GM12878 (cell line): ENCODE results near the gene RB1. TPM values are rescaled to one million over a fixed set of nuclear protein-coding genes. Genes with fewer than 3 reads are reported as not detected.

Experiments
- ATAC-seq: fragments of 200-7000 bp; cut with Tn5 transposase; 3 replicates; pipeline ENCODE4 v1.9.1; 2020; ENCODE audit warnings: mild to moderate bottlenecking, moderate library complexity
- BruUV-seq: library from RNA; stranded (reverse); fragments of 400-500 nt; replicated peaks from 2 replicates; lab custom pipeline; 2021; lab: Mats Ljungman, UMichigan
- CTCF ChIA-PET: fragments of 300-600 bp; sonication (Branson Sonifier 250); formaldehyde crosslinking; extraction: SDS; loops from one replicate; lab custom pipeline; 2021; ENCODE audit warnings: inconsistent platforms; lab: Yijun Ruan, JAX
- POLR2A ChIA-PET: fragments of 350-600 bp; formaldehyde crosslinking; extraction: SDS; loops from one replicate; lab custom pipeline; 2021; ENCODE audit warnings: inconsistent platforms; lab: Charles Lee
- RAD21 ChIA-PET: fragments of 300-600 bp; sonication (Branson Sonifier 250); formaldehyde crosslinking; loops from one replicate; lab custom pipeline; 2023; ENCODE audit warnings: antibody characterized with exemption; ENCODE audit not compliant: unreplicated experiment; lab: Charles Lee
- SMC1A ChIA-PET: fragments of 300-600 bp; sonication (Branson Sonifier 250); formaldehyde crosslinking; loops from one replicate; lab custom pipeline; 2023; ENCODE audit not compliant: unreplicated experiment, uncharacterized antibody; lab: Charles Lee
- DNase-seq: peaks from one replicate; pipeline ENCODE4 v3.0.0-alpha.2; 2011; ENCODE audit warnings: low read depth, low spot score
- FAIRE-seq: peaks from 3 replicates; lab custom pipeline; 2011; peaks lifted over from hg19 to GRCh38; lab: Jason Lieb, UNC
- H2AFZ ChIP-seq: 2 replicates; pipeline ENCODE4 v1.6.0; 2011; ENCODE audit warnings: low read depth, low read length, control low read depth; ENCODE audit not compliant: control insufficient read depth
- H3K27ac ChIP-seq: 2 replicates; pipeline ENCODE4 v1.5.1; 2011; ENCODE audit warnings: control low read depth; ENCODE audit not compliant: control insufficient read depth, insufficient read depth
- H3K27me3 ChIP-seq, 2 experiments: replicated peaks in 1 of 2; 2 replicates each; pipeline versions ENCODE4 v1.6.0 to v1.6.1; 2011; ENCODE audit warnings: low read length in 1 of 2; ENCODE audit not compliant: control insufficient read depth in 2 of 2, insufficient read depth in 2 of 2
- H3K36me3 ChIP-seq, 2 experiments: 2 replicates each; pipeline ENCODE4 v1.5.1; 2011; ENCODE audit warnings: low read length in 1 of 2; ENCODE audit not compliant: control insufficient read depth in 2 of 2, insufficient read depth in 2 of 2
- H3K4me1 ChIP-seq: 2 replicates; pipeline ENCODE4 v1.6.1; 2011; ENCODE audit warnings: mild to moderate bottlenecking, low read length, moderate library complexity, mixed read lengths; ENCODE audit not compliant: control insufficient read depth, insufficient read depth
- H3K4me2 ChIP-seq: 2 replicates; pipeline ENCODE4 v1.6.0; 2011; ENCODE audit warnings: control low read depth; ENCODE audit not compliant: control insufficient read depth, insufficient read depth
- H3K4me3 ChIP-seq: fragments of 200-600 bp; sonication (generic); 2 replicates; pipeline ENCODE4 v1.5.1; 2016
- H3K79me2 ChIP-seq: 2 replicates; pipeline ENCODE4 v1.6.0; 2011; ENCODE audit warnings: low read length; ENCODE audit not compliant: control insufficient read depth, insufficient read depth
- H3K9ac ChIP-seq: 2 replicates; pipeline ENCODE4 v1.8.0; 2011; ENCODE audit warnings: low read length, control low read depth, mixed read lengths; ENCODE audit not compliant: control insufficient read depth, insufficient read depth
- H3K9me3 ChIP-seq: replicated peaks from 3 replicates; pipeline ENCODE4 v1.5.1; 2011; ENCODE audit warnings: mild to moderate bottlenecking, low read length; ENCODE audit not compliant: control insufficient read depth, insufficient read depth
- H4K20me1 ChIP-seq: 2 replicates; pipeline ENCODE4 v1.6.0; 2011; ENCODE audit not compliant: control insufficient read depth, insufficient read depth
- BHLHE40 ChIP-seq, 2 experiments: fragments of 450-650 bp in 1 of 2; IDR thresholded peaks; 2 replicates each; pipeline ENCODE4 v1.6.1; 2011 to 2017; ENCODE audit warnings: low read depth in 2 of 2, borderline replicate concordance in 1 of 2, improper control_type of control experiment in 1 of 2, low read length in 1 of 2, mild to moderate bottlenecking in 1 of 2
- CBX5 ChIP-seq: sonication (generic); IDR thresholded peaks from 2 replicates; pipeline ENCODE4 v1.6.1; 2016; ENCODE audit warnings: low read depth, moderate library complexity, mild to moderate bottlenecking, inconsistent platforms
- CREM ChIP-seq: IDR thresholded peaks from 2 replicates; pipeline ENCODE4 v1.6.1; 2014; ENCODE audit warnings: antibody characterized with exemption, low read depth
- EGR1 ChIP-seq, 2 experiments: IDR thresholded peaks; 1 replicate in 1 of 2; 2 replicates in 1 of 2; pipeline ENCODE4 v1.6.1; 2011 to 2012; ENCODE audit warnings: low read depth in 2 of 2, low read length in 2 of 2, borderline replicate concordance in 1 of 2, mild to moderate bottlenecking in 1 of 2, moderate library complexity in 1 of 2
- GABPA ChIP-seq: IDR thresholded peaks from 2 replicates; pipeline ENCODE4 v1.6.1; 2014; ENCODE audit warnings: antibody characterized with exemption, low read depth, mild to moderate bottlenecking, inconsistent platforms
- HDGF ChIP-seq: fragments of 450-650 bp; IDR thresholded peaks from 2 replicates; pipeline ENCODE4 v1.6.1; 2016; ENCODE audit warnings: antibody characterized with exemption
- MYB ChIP-seq: fragments of 150-350 bp; IDR thresholded peaks from 2 replicates; pipeline ENCODE4 v1.6.1; 2014; ENCODE audit warnings: mild to moderate bottlenecking, low read depth, low read length, borderline replicate concordance
- NFIC ChIP-seq: IDR thresholded peaks from 2 replicates; pipeline ENCODE4 v1.6.1; 2012; ENCODE audit warnings: low read depth, mild to moderate bottlenecking, inconsistent platforms, low read length, moderate library complexity
- RB1 ChIP-seq: fragments of 450-650 bp; formaldehyde crosslinking; IDR thresholded peaks from 2 replicates; pipeline ENCODE4 v1.6.1; 2017; ENCODE audit warnings: mild to moderate bottlenecking, borderline replicate concordance
- TAF1 ChIP-seq: IDR thresholded peaks from 2 replicates; pipeline ENCODE4 v1.6.1; 2011; ENCODE audit warnings: mild to moderate bottlenecking, low read depth, low read length, borderline replicate concordance
- TARDBP ChIP-seq: IDR thresholded peaks from 2 replicates; pipeline ENCODE4 v1.6.1; 2016; ENCODE audit warnings: borderline replicate concordance
- ZSCAN29 ChIP-seq: fragments of 450-650 bp; IDR thresholded peaks from 2 replicates; pipeline ENCODE4 v1.6.1; 2017; ENCODE audit warnings: mild to moderate bottlenecking, moderate library complexity
- WGBS: methylation state at CpG from one replicate; pipeline ENCODE4 v1.1.6; 2016; ENCODE audit warnings: low lambda C conversion rate; ENCODE audit not compliant: insufficient replicate concordance, insufficient coverage; ENCODE audit errors: missing lambda C conversion rate; 5-methylcytosine and 5-hydroxymethylcytosine counted together
- in situ Hi-C: fragments of 300-500 bp; cut with MboI; formaldehyde crosslinking; loops from 9 replicates; pipeline ENCODE4 v1.14.3; 2018; ENCODE audit warnings: mixed read lengths
- intact Hi-C: fragments of 100-400 bp; cut with micrococcal nuclease; formaldehyde crosslinking; loops from one replicate; pipeline ENCODE4 v1.14.2; 2022; ENCODE audit not compliant: unreplicated experiment
- polyA plus RNA-seq, 11 experiments: library from polyadenylated mRNA; depleted of rRNA in 4 of 11; unstranded in 6 of 11; stranded (reverse) in 5 of 11; fragments of >200 nt; fragmentation: Nextera tagmentation in 4 of 11; fragmentation: Illumina TruSeq in 1 of 11; extraction: Ambion mirVana in 4 of 11; extraction: Trizol in 1 of 11; gene quantifications; 1 replicate in 1 of 11; 2 replicates in 10 of 11; pipeline versions ENCODE4 v1.2.1 to v1.2.3, GENCODE V29; 2011 to 2016; ENCODE audit warnings: inconsistent platforms in 2 of 11, missing spikeins in 2 of 11, low read depth in 1 of 11
- total RNA-seq, 4 experiments: library from RNA; depleted of rRNA in 3 of 4; stranded (reverse); fragments of >200 nt in 3 of 4; fragmentation: Illumina TruSeq in 1 of 4; extraction: Trizol in 1 of 4; gene quantifications; 2 replicates each; pipeline versions ENCODE4 v1.2.1 to v1.2.3, GENCODE V29; 2013 to 2021
- TF ChIP-seq, protein P1 (sequence below): fragments of 450-650 bp; formaldehyde crosslinking; IDR thresholded peaks from 2 replicates; pipeline ENCODE4 v1.4.0; 2020; ENCODE audit warnings: mild to moderate bottlenecking, moderate library complexity
- TF ChIP-seq, protein P2 (sequence below): fragments of 450-650 bp; IDR thresholded peaks from 2 replicates; pipeline ENCODE4 v1.6.1; 2016; ENCODE audit warnings: mild to moderate bottlenecking
- TF ChIP-seq, protein P3 (sequence below), 3 experiments: IDR thresholded peaks in 2 of 3; conservative IDR thresholded peaks in 1 of 3; 2 replicates each; pipeline ENCODE4 v1.5.1; 2011; ENCODE audit warnings: low read depth in 3 of 3, low read length in 3 of 3, mild to moderate bottlenecking in 3 of 3, control low read depth in 2 of 3, moderate library complexity in 2 of 3, inconsistent platforms in 1 of 3, mixed read lengths in 1 of 3; ENCODE audit not compliant: control insufficient read depth in 2 of 3, insufficient read depth in 1 of 3; ENCODE audit errors: extremely low read depth in 1 of 3

RB1 gene
- total and polyA plus RNA-seq, 10 of the 15 experiments (the other 5 are each of a cell fraction or from before 2014, with no cell fraction given): 2.8 to 45.0 (median 8.3) TPM

DNA sequence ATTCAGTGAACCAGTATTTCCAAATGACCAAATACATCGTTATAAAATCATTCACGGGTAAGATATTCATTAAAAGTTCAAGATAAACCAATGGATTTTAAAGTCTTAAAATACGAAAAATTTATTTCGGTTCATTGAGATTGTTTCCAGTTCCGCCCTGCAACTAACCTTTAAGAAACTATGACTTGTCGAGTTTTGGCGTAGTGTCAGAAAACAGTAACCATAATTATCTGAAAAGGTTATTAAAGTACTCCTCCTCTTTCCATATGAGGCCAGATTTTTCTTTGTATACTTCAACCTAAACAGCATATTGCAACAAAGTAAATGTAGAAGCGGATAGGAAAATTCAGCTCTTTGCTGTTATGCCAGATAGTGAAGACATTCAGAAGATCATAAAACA, 83.3 kb downstream of the RB1 start (continued):
- TF ChIP-seq, protein P1, sequence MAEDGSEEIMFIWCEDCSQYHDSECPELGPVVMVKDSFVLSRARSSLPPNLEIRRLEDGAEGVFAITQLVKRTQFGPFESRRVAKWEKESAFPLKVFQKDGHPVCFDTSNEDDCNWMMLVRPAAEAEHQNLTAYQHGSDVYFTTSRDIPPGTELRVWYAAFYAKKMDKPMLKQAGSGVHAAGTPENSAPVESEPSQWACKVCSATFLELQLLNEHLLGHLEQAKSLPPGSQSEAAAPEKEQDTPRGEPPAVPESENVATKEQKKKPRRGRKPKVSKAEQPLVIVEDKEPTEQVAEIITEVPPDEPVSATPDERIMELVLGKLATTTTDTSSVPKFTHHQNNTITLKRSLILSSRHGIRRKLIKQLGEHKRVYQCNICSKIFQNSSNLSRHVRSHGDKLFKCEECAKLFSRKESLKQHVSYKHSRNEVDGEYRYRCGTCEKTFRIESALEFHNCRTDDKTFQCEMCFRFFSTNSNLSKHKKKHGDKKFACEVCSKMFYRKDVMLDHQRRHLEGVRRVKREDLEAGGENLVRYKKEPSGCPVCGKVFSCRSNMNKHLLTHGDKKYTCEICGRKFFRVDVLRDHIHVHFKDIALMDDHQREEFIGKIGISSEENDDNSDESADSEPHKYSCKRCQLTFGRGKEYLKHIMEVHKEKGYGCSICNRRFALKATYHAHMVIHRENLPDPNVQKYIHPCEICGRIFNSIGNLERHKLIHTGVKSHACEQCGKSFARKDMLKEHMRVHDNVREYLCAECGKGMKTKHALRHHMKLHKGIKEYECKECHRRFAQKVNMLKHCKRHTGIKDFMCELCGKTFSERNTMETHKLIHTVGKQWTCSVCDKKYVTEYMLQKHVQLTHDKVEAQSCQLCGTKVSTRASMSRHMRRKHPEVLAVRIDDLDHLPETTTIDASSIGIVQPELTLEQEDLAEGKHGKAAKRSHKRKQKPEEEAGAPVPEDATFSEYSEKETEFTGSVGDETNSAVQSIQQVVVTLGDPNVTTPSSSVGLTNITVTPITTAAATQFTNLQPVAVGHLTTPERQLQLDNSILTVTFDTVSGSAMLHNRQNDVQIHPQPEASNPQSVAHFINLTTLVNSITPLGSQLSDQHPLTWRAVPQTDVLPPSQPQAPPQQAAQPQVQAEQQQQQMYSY (CRISPR knock-in tag): no peak
- TF ChIP-seq RB1: no peak
- no peak for TF ChIP-seq TAF1
- TF ChIP-seq BHLHE40 (IDR thresholded peaks at IDR 0.05; ENCODE audit: borderline replicate concordance in 1 of 2, low read depth in 2 of 2, low read length in 1 of 2): no peak
- TF ChIP-seq EGR1 (IDR thresholded peaks at IDR 0.05; ENCODE audit: borderline replicate concordance in 1 of 2, low read depth in 2 of 2, low read length in 2 of 2): no peak
- TF ChIP-seq, protein P2, sequence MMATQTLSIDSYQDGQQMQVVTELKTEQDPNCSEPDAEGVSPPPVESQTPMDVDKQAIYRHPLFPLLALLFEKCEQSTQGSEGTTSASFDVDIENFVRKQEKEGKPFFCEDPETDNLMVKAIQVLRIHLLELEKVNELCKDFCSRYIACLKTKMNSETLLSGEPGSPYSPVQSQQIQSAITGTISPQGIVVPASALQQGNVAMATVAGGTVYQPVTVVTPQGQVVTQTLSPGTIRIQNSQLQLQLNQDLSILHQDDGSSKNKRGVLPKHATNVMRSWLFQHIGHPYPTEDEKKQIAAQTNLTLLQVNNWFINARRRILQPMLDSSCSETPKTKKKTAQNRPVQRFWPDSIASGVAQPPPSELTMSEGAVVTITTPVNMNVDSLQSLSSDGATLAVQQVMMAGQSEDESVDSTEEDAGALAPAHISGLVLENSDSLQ: no peak
- TF ChIP-seq CREM: no peak

- Histone ChIP-seq H3K4me2 (no peak overlapping the region), H3K36me3 (peaks cover 2 to 4% of the 10 kb centered on the region in 2 experiments; a peak in 2 of 4 replicates), H3K9ac (no peak overlapping the region), H3K27ac (no peak overlapping the region), H3K27me3 (no peaks in the 10 kb centered on the region), H4K20me1 (no peaks in the 10 kb centered on the region), H3K4me3 (no peak overlapping the region), H3K79me2 (no peaks in the 10 kb centered on the region), H3K9me3 (peaks cover 6% of the 10 kb centered on the region; the same call in 1 of the 3 replicates), H2AFZ (no peak overlapping the region), H3K4me1 (no peaks in the 10 kb centered on the region)
- POLR2A ChIA-PET: no interaction called here
- in situ Hi-C loops: no loop called here
- SMC1A ChIA-PET: interaction anchor here (1.0 kb wide), 1 partner anchor 89 kb away, joined by 3 read pairs; no protein-coding TSS in a partner anchor
- DNase-seq (no peak), ATAC-seq (no peak), FAIRE-seq (no peak)
- WGBS: 81% methylated on average over 3 of the region's 3 CpGs
- intact Hi-C loops: no loop called here
- no TSS peak for BruUV-seq
- CTCF ChIA-PET: no interaction called here
- TF ChIP-seq TARDBP (no peak), MYB (no peak), ZSCAN29 (no peak), GABPA (no peak), CBX5 (no peak), HDGF (no peak), NFIC (no peak)
- TF ChIP-seq, protein P3, sequence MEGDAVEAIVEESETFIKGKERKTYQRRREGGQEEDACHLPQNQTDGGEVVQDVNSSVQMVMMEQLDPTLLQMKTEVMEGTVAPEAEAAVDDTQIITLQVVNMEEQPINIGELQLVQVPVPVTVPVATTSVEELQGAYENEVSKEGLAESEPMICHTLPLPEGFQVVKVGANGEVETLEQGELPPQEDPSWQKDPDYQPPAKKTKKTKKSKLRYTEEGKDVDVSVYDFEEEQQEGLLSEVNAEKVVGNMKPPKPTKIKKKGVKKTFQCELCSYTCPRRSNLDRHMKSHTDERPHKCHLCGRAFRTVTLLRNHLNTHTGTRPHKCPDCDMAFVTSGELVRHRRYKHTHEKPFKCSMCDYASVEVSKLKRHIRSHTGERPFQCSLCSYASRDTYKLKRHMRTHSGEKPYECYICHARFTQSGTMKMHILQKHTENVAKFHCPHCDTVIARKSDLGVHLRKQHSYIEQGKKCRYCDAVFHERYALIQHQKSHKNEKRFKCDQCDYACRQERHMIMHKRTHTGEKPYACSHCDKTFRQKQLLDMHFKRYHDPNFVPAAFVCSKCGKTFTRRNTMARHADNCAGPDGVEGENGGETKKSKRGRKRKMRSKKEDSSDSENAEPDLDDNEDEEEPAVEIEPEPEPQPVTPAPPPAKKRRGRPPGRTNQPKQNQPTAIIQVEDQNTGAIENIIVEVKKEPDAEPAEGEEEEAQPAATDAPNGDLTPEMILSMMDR (IDR thresholded peaks at IDR 0.05 in 2 of 3, conservative IDR thresholded peaks at IDR 0.05 in 1 of 3; ENCODE audit: control insufficient read depth in 2 of 3, extremely low read depth in 1 of 3, insufficient read depth in 1 of 3, low read depth in 3 of 3, low read length in 3 of 3): no peak
- RAD21 ChIA-PET: no interaction called here
These were observed 87.7 kb downstream of the RB1 start for GRCh38 chr13:48391257-48391656.
